SK-N-SH (cell line): ENCODE data around the gene TTC32. TPM values are rescaled to one million over a fixed set of nuclear protein-coding genes. Genes with fewer than 3 reads are reported as not detected.

Experiments used
- CTCF ChIA-PET: fragments of 300-600, 350-600 bp; formaldehyde crosslinking; extraction: SDS; loops from one replicate; lab custom pipeline; 2021; lab: Yijun Ruan, JAX
- POLR2A ChIA-PET: fragments of 350-600 bp; sonication (Branson Sonifier 250); formaldehyde crosslinking; extraction: SDS; loops from one replicate; lab custom pipeline; 2020; ENCODE audit warnings: antibody characterized with exemption, inconsistent platforms; lab: Yijun Ruan, JAX
- DNase-seq: peaks from one replicate; pipeline ENCODE4 v3.0.0; 2012
- H2AFZ ChIP-seq: fragments of 200-600 bp; sonication (generic); 2 replicates; pipeline ENCODE4 v1.8.1; 2016; ENCODE audit warnings: antibody characterized with exemption, mild to moderate bottlenecking, low read depth
- H3F3A ChIP-seq: fragments of 200-600 bp; sonication (generic); replicated peaks from 2 replicates; pipeline ENCODE3; 2016; ENCODE audit warnings: antibody characterized with exemption, mild to moderate bottlenecking; ENCODE audit not compliant: insufficient read depth
- H3K27ac ChIP-seq, 2 experiments: fragments of 200-500 bp in 1 of 2; fragments of 200-600 bp in 1 of 2; sonication (Bioruptor generic) in 1 of 2; sonication (generic), shearing (Covaris generic) in 1 of 2; 2 replicates each; pipeline versions ENCODE4 v1.5.1 to v1.6.1; 2014 to 2016; ENCODE audit warnings: low read depth in 2 of 2, inconsistent platforms in 1 of 2, low read length in 1 of 2, mild to moderate bottlenecking in 1 of 2, mixed read lengths in 1 of 2
- H3K27me3 ChIP-seq: fragments of 200-600 bp; sonication (generic), shearing (Covaris generic); 2 replicates; pipeline ENCODE4 v1.6.1; 2016; ENCODE audit warnings: mixed run types; ENCODE audit not compliant: insufficient read depth
- H3K36me3 ChIP-seq, 2 experiments: fragments of 200-500 bp in 1 of 2; fragments of 200-600 bp in 1 of 2; sonication (Bioruptor generic) in 1 of 2; sonication (generic) in 1 of 2; replicated peaks in 1 of 2; 2 replicates each; pipeline versions ENCODE3 to v1.5.1; 2014 to 2016; ENCODE audit warnings: low read length in 1 of 2, mild to moderate bottlenecking in 1 of 2; ENCODE audit not compliant: insufficient read depth in 2 of 2, control insufficient read depth in 1 of 2
- H3K4me1 ChIP-seq, 2 experiments: fragments of 200-500 bp in 1 of 2; fragments of 200-600 bp in 1 of 2; sonication (Bioruptor generic) in 1 of 2; sonication (generic), shearing (Covaris generic) in 1 of 2; 2 replicates each; pipeline versions ENCODE4 v1.5.1 to v1.6.1; 2014 to 2016; ENCODE audit warnings: low read depth in 1 of 2, low read length in 1 of 2, mixed run types in 1 of 2; ENCODE audit not compliant: insufficient read depth in 2 of 2, control insufficient read depth in 1 of 2
- H3K4me2 ChIP-seq: fragments of 200-600 bp; sonication (generic), shearing (Covaris generic); 2 replicates; pipeline ENCODE4 v1.6.1; 2017; ENCODE audit warnings: mixed run types
- H3K4me3 ChIP-seq, 2 experiments: fragments of 200-500 bp in 1 of 2; fragments of 200-600 bp in 1 of 2; sonication (Bioruptor generic) in 1 of 2; sonication (generic), shearing (Covaris generic) in 1 of 2; 2 replicates each; pipeline versions ENCODE4 v1.5.1 to v1.8.1; 2014 to 2016; ENCODE audit warnings: low read depth in 2 of 2, inconsistent platforms in 1 of 2, low read length in 1 of 2, mild to moderate bottlenecking in 1 of 2, mixed read lengths in 1 of 2, moderate library complexity in 1 of 2
- H3K79me2 ChIP-seq: fragments of 200-600 bp; sonication (generic); 2 replicates; pipeline ENCODE4 v1.8.1; 2017; ENCODE audit warnings: mild to moderate bottlenecking; ENCODE audit not compliant: insufficient read depth
- H3K9ac ChIP-seq: fragments of 200-600 bp; sonication (generic); 2 replicates; pipeline ENCODE4 v1.6.1; 2017; ENCODE audit warnings: mixed run types
- H3K9me2 ChIP-seq: fragments of 200-600 bp; sonication (generic); 2 replicates; pipeline ENCODE4 v1.6.1; 2017; ENCODE audit warnings: mixed run types
- H3K9me3 ChIP-seq: fragments of 200-600 bp; sonication (generic); 2 replicates; pipeline ENCODE4 v1.6.1; 2017; ENCODE audit warnings: mixed run types, mild to moderate bottlenecking, moderate library complexity
- H4K20me1 ChIP-seq: fragments of 200-600 bp; sonication (generic); 2 replicates; pipeline ENCODE4 v1.6.1; 2017; ENCODE audit warnings: mild to moderate bottlenecking, mixed run types; ENCODE audit not compliant: insufficient read depth
- CTCF ChIP-seq: fragments of 200-600 bp; sonication (generic); IDR thresholded peaks from 2 replicates; pipeline ENCODE4 v1.6.1; 2017; ENCODE audit warnings: antibody characterized with exemption, mild to moderate bottlenecking, moderate library complexity
- EP300 ChIP-seq, 2 experiments: IDR thresholded peaks; 2 replicates each; pipeline versions ENCODE4 v1.4.0 to v1.6.1; 2012; ENCODE audit warnings: borderline replicate concordance in 1 of 2, low read depth in 1 of 2, low read length in 1 of 2
- EZH2phosphoT487 ChIP-seq: fragments of 200-600 bp; sonication (generic); IDR thresholded peaks from 2 replicates; pipeline ENCODE4 v1.6.1; 2017; ENCODE audit warnings: low read depth, mixed run types, mild to moderate bottlenecking, antibody characterized with exemption, moderate library complexity, borderline replicate concordance
- FOXM1 ChIP-seq: IDR thresholded peaks from 2 replicates; pipeline ENCODE4 v1.4.0; 2012; ENCODE audit warnings: low read depth, mild to moderate bottlenecking
- JUND ChIP-seq: IDR thresholded peaks from 2 replicates; pipeline ENCODE4 v1.4.0; 2012
- NRF1 ChIP-seq: IDR thresholded peaks from 2 replicates; pipeline ENCODE4 v1.6.1; 2012; ENCODE audit warnings: low read depth, mild to moderate bottlenecking, low read length
- PBX3 ChIP-seq: IDR thresholded peaks from 2 replicates; pipeline ENCODE4; 2012
- POLR2AphosphoS5 ChIP-seq: IDR thresholded peaks from 2 replicates; pipeline ENCODE4 v1.6.1; 2012; ENCODE audit warnings: low read depth, low read length
- RAD21 ChIP-seq: IDR thresholded peaks from 2 replicates; pipeline ENCODE4 v1.6.1; 2012; ENCODE audit warnings: mild to moderate bottlenecking, low read length
- RCOR1 ChIP-seq: fragments of 150-350 bp; IDR thresholded peaks from 2 replicates; pipeline ENCODE4 v1.6.1; 2017; ENCODE audit warnings: antibody characterized with exemption, low read length
- REST ChIP-seq: IDR thresholded peaks from 2 replicates; pipeline ENCODE4 v1.6.1; 2012; ENCODE audit warnings: mild to moderate bottlenecking, low read depth, low read length, moderate library complexity
- RXRA ChIP-seq: IDR thresholded peaks from 2 replicates; pipeline ENCODE4 v1.4.0; 2012; ENCODE audit warnings: low read depth, mild to moderate bottlenecking, borderline replicate concordance
- SIN3A ChIP-seq: IDR thresholded peaks from 2 replicates; pipeline ENCODE4 v1.6.1; 2012; ENCODE audit warnings: low read depth, mild to moderate bottlenecking, low read length, moderate library complexity, borderline replicate concordance
- ZBTB33 ChIP-seq: IDR thresholded peaks from 2 replicates; pipeline ENCODE4 v1.4.0; 2012; ENCODE audit warnings: low read depth, borderline replicate concordance
- WGBS: methylation state at CpG from one replicate; pipeline ENCODE4 v1.1.6; 2017; ENCODE audit warnings: low lambda C conversion rate; 5-methylcytosine and 5-hydroxymethylcytosine counted together
- polyA plus RNA-seq, 3 experiments: library from polyadenylated mRNA; depleted of rRNA; stranded (reverse); fragments of >200 nt; gene quantifications; 2 replicates each; pipeline ENCODE4 v1.2.3, GENCODE V29; 2012
- TF ChIP-seq, protein P1 (sequence below): fragments of 150-350 bp; IDR thresholded peaks from 2 replicates; pipeline ENCODE4 v1.6.1; 2016; ENCODE audit warnings: mild to moderate bottlenecking, low read depth, low read length

The TTC32 gene
- polyA plus RNA-seq, 1 of the 3 experiments (the other 2 are of a cell fraction): 9.1 TPM

- no peak for DNase-seq
- Histone ChIP-seq H3K27ac (no peak overlapping the region), H3F3A (no peaks in the 10 kb centered on the region), H4K20me1 (no peaks in the 10 kb centered on the region), H3K4me2 (no peak overlapping the region), H3K9me2 (no peaks in the 10 kb centered on the region), H2AFZ (no peak overlapping the region), H3K36me3 (no peaks in the 10 kb centered on the region), H3K9ac (no peak overlapping the region), H3K4me1 (no peaks in the 10 kb centered on the region; a peak in 1 of 4 replicates), H3K27me3 (peaks cover 8% of the 10 kb centered on the region; the same call in 1 of the 2 replicates), H3K4me3 (no peak overlapping the region), H3K79me2 (no peaks in the 10 kb centered on the region), H3K9me3 (no peaks in the 10 kb centered on the region)
- POLR2A ChIA-PET: no interaction called here
- TF ChIP-seq, protein P1, sequence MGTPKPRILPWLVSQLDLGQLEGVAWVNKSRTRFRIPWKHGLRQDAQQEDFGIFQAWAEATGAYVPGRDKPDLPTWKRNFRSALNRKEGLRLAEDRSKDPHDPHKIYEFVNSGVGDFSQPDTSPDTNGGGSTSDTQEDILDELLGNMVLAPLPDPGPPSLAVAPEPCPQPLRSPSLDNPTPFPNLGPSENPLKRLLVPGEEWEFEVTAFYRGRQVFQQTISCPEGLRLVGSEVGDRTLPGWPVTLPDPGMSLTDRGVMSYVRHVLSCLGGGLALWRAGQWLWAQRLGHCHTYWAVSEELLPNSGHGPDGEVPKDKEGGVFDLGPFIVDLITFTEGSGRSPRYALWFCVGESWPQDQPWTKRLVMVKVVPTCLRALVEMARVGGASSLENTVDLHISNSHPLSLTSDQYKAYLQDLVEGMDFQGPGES: no peak
- TF ChIP-seq EP300 (IDR thresholded peaks at IDR 0.05; ENCODE audit: borderline replicate concordance in 1 of 2, low read depth in 1 of 2, low read length in 1 of 2) (no peak), SIN3A (no peak), NRF1 (no peak), JUND (no peak), PBX3 (no peak), EZH2phosphoT487 (no peak), REST (no peak), CTCF (no peak), POLR2AphosphoS5 (no peak), FOXM1 (no peak), RCOR1 (no peak), ZBTB33 (no peak), RAD21 (no peak), RXRA (no peak)
- CTCF ChIA-PET: interaction anchor here (0.9 to 6.0 kb wide), 6 partner anchors 9 to 1485 kb away, joined by 3 to 55 read pairs (median 4); no protein-coding TSS in a partner anchor
- WGBS: 88% methylated on average over 3 of the region's 3 CpGs
These were observed 29.5 kb downstream of the TTC32 start for GRCh38 chr2:19872302-19872701.
